Peyer's patch (tissue), 4 donors: ENCODE results near the gene ZNF543.

Source experiments
- POLR2A ChIP-seq, 2 donors: fragments of 450-650 bp; IDR thresholded peaks; one replicate each; pipeline ENCODE4 v1.5.1; 2017; ENCODE audit warnings: antibody characterized with exemption in 2 of 2, mild to moderate bottlenecking in 2 of 2, moderate library complexity in 2 of 2
- TF ChIP-seq, protein P1 (sequence below), 6 experiments: fragments of 450-650 bp in 4 of 6; fragments of 200-600 bp in 2 of 6; sonication (generic) in 1 of 6; IDR thresholded peaks; one replicate each; pipeline ENCODE4 v1.5.1; 2017 to 2019; ENCODE audit warnings: antibody characterized with exemption in 6 of 6, mild to moderate bottlenecking in 3 of 6, moderate library complexity in 1 of 6

DNA sequence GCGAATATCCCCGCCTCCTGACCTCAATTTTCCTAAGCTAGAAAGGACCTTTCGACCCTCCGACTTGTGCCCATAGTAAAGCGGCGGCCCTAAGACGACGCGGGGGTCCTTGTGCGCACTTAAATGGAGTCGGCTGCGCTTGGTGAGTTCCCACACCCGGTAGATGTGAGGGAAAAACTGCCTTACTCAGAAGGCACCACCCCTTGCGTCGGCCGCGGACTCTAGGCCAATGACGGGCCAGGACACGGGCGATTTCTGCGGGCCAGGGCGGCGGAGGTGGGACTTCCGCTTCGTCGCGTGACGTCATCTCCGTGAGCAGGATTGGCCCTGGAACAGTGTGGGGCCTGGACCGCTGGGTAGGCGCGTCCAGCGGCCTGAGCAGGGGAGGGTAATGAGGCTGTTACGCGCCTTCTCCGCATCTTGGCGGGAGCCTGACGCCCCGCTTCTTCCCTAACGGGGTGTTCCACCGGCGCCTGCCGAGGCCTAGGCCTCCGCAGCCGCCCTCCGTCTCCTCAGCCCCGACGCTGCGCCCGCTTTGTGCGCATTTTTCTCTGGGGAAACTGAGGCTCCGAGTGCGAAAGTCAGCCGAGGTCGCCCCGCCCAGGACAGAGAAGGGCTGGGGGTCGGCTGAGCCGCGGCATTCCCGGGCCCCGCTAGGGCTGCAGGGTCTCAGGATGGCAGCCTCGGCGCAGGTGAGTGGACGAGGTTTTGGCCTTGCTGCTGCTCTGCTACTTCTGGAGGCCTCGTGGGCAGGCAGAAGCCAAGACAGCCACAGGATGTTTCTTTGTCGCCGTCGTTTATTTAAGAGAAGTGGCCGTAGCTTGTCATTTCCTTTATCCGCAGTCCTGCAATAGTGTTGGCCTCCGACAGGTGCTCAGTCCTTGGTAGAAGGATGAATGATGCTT is at the start of gene ZNF543:
- TF ChIP-seq, protein P1, sequence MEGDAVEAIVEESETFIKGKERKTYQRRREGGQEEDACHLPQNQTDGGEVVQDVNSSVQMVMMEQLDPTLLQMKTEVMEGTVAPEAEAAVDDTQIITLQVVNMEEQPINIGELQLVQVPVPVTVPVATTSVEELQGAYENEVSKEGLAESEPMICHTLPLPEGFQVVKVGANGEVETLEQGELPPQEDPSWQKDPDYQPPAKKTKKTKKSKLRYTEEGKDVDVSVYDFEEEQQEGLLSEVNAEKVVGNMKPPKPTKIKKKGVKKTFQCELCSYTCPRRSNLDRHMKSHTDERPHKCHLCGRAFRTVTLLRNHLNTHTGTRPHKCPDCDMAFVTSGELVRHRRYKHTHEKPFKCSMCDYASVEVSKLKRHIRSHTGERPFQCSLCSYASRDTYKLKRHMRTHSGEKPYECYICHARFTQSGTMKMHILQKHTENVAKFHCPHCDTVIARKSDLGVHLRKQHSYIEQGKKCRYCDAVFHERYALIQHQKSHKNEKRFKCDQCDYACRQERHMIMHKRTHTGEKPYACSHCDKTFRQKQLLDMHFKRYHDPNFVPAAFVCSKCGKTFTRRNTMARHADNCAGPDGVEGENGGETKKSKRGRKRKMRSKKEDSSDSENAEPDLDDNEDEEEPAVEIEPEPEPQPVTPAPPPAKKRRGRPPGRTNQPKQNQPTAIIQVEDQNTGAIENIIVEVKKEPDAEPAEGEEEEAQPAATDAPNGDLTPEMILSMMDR (IDR thresholded peaks at IDR 0.05): no peak
- peak; percentile 27 to 38 for TF ChIP-seq POLR2A (IDR thresholded peaks at IDR 0.05)
